ENCODE results near the gene TMEM184B. TPM values are rescaled to one million over a fixed set of nuclear protein-coding genes. Genes with fewer than 3 reads are reported as not detected.

The TMEM184B gene
- total RNA-seq, 1 donor from 2014 or later = 26.5 TPM

- no peak overlapping the region for H3K4me3 Mint-ChIP-seq
- peaks cover 17% of the 10 kb centered on the region for H3K36me3 Mint-ChIP-seq
- H3K4me2 ChIP-seq = no peak overlapping the region
These were observed 6.7 kb downstream of the TMEM184B start for GRCh38 chr22:38266120-38266519.

GRCh38 chr22:38264322-38264843 is 8.4 kb downstream of the TMEM184B start:
- no peak overlapping the region for H3K9ac ChIP-seq
- peaks cover 36% of the 10 kb centered on the region for H3F3A ChIP-seq (ENCODE audit: low read depth)
- no peaks in the 10 kb centered on the region for H3K27me3 ChIP-seq
- H2AFZ ChIP-seq (replicated peaks) = no peak overlapping the region
- no peak overlapping the region for H3K27ac ChIP-seq
- H3K36me3 ChIP-seq = no peaks in the 10 kb centered on the region
- H3K27ac Mint-ChIP-seq = no peak overlapping the region
- H3K4me1 ChIP-seq = peaks cover 28% of the 10 kb centered on the region
- peaks cover 63% of the 10 kb centered on the region for H4K20me1 ChIP-seq (ENCODE audit: low read depth)
- no peaks in the 10 kb centered on the region for H3K27me3 Mint-ChIP-seq (ENCODE audit: insufficient read depth, low read depth)
- H3K4me3 Mint-ChIP-seq = no peak overlapping the region
- no peaks in the 10 kb centered on the region for H3K9me3 ChIP-seq (ENCODE audit: low read depth)
- no peak for TF ChIP-seq EZH2 (IDR thresholded peaks at IDR 0.05)
- TF ChIP-seq CTCF (IDR thresholded peaks at IDR 0.05) = no peak
- no peak for TF ChIP-seq EZH2phosphoT487 (IDR thresholded peaks at IDR 0.05)
- no peak for DNase-seq (ENCODE audit: low spot score)
- no peak overlapping the region for H3K4me2 ChIP-seq
- peaks cover 19% of the 10 kb centered on the region for H3K36me3 Mint-ChIP-seq
- H3K4me1 Mint-ChIP-seq = peaks cover 42% of the 10 kb centered on the region
- peaks cover 93% of the 10 kb centered on the region for H3K79me2 ChIP-seq (ENCODE audit: low read depth)
- H3K9me3 Mint-ChIP-seq = no peaks in the 10 kb centered on the region
- H3K4me3 ChIP-seq = no peak overlapping the region

More at GRCh38 chr22:38266120-38266519, 6.7 kb downstream of the TMEM184B start:
- H3K36me3 ChIP-seq = no peaks in the 10 kb centered on the region
- no peaks in the 10 kb centered on the region for H3K27me3 ChIP-seq
- peaks cover 34% of the 10 kb centered on the region for H3F3A ChIP-seq (ENCODE audit: low read depth)
- no peak overlapping the region for H3K27ac Mint-ChIP-seq
- no peak for TF ChIP-seq EZH2 (IDR thresholded peaks at IDR 0.05)
- TF ChIP-seq CTCF (IDR thresholded peaks at IDR 0.05) = no peak
- TF ChIP-seq EZH2phosphoT487 (IDR thresholded peaks at IDR 0.05) = no peak
- no peaks in the 10 kb centered on the region for H3K9me3 Mint-ChIP-seq
- peaks cover 67% of the 10 kb centered on the region for H4K20me1 ChIP-seq (ENCODE audit: low read depth)
- no peak for DNase-seq (ENCODE audit: low spot score)
- H3K9me3 ChIP-seq (ENCODE audit: low read depth) = no peaks in the 10 kb centered on the region
- no peak overlapping the region for H3K9ac ChIP-seq
- peaks cover 17% of the 10 kb centered on the region for H3K4me1 ChIP-seq
- H3K27me3 Mint-ChIP-seq (ENCODE audit: insufficient read depth, low read depth) = peaks cover 2% of the 10 kb centered on the region
- H2AFZ ChIP-seq (replicated peaks) = no peak overlapping the region
- peaks cover 95% of the 10 kb centered on the region for H3K79me2 ChIP-seq (ENCODE audit: low read depth)
- no peak overlapping the region for H3K4me3 ChIP-seq
- H3K4me1 Mint-ChIP-seq = peaks cover 46% of the 10 kb centered on the region
- no peak overlapping the region for H3K27ac ChIP-seq

- Histone ChIP-seq H3K27ac (peak overlapping the region; percentile 85), H3K4me3 (no peak overlapping the region), H4K20me1 (ENCODE audit: low read depth) (peaks cover 66% of the 10 kb centered on the region), H3K9ac (no peak overlapping the region), H3K4me1 (peaks cover 41% of the 10 kb centered on the region), H3K27me3 (no peaks in the 10 kb centered on the region), H3K79me2 (ENCODE audit: low read depth) (peaks cover 93% of the 10 kb centered on the region), H3K9me3 (ENCODE audit: low read depth) (no peaks in the 10 kb centered on the region), H3F3A (ENCODE audit: low read depth) (peaks cover 39% of the 10 kb centered on the region), H3K36me3 (no peaks in the 10 kb centered on the region), H3K4me2 (peak overlapping the region; percentile 65), H2AFZ (replicated peaks) (no peak overlapping the region)
- Mint-ChIP-seq H3K36me3 (peaks cover 13% of the 10 kb centered on the region), H3K4me3 (no peak overlapping the region), H3K4me1 (peaks cover 54% of the 10 kb centered on the region), H3K27me3 (ENCODE audit: insufficient read depth, low read depth) (no peaks in the 10 kb centered on the region), H3K27ac (peak overlapping the region; percentile 55), H3K9me3 (no peaks in the 10 kb centered on the region)
- DNase-seq (ENCODE audit: low spot score) = peak; percentile 65
- TF ChIP-seq EZH2phosphoT487 (IDR thresholded peaks at IDR 0.05) = no peak
- TF ChIP-seq CTCF (IDR thresholded peaks at IDR 0.05) = peak; percentile 63
These were observed 10.6 kb downstream of the TMEM184B start for GRCh38 chr22:38262051-38262795.
